ENCODE measurements around the gene ZP2. TPM values are rescaled to one million over a fixed set of nuclear protein-coding genes. Genes with fewer than 3 reads are reported as not detected.

ZP2 gene
- total RNA-seq, 2 experiments from 2014 or later = not detected

- DNase-seq (ENCODE audit: low spot score) = no peak
- POLR2A ChIA-PET = no interaction called here
- no TSS peak for BruUV-seq (replicated peaks)
These were observed 26.5 kb downstream of the ZP2 start for GRCh38 chr16:21184834-21185233.

GRCh38 chr16:21183995-21184394 is 27.4 kb downstream of the ZP2 start:
- Histone ChIP-seq H3K4me1 (ENCODE audit: insufficient read depth, low read length, poor library complexity, severe bottlenecking) (no peaks in the 10 kb centered on the region), H2AFZ (ENCODE audit: low read length) (no peak overlapping the region), H3K9me3 (ENCODE audit: low read length) (no peaks in the 10 kb centered on the region; the same call in 1 of the 2 replicates), H4K20me1 (ENCODE audit: insufficient read depth, low read length) (no peaks in the 10 kb centered on the region), H3K9me2 (ENCODE audit: insufficient read depth, low read length) (no peaks in the 10 kb centered on the region), H3K27ac (ENCODE audit: low read depth, low read length, poor library complexity, severe bottlenecking) (no peak overlapping the region), H3K36me3 (ENCODE audit: insufficient read depth, low read length) (peaks cover 46% of the 10 kb centered on the region), H3K4me2 (ENCODE audit: low read length) (no peak overlapping the region), H3K4me3 (ENCODE audit: low read depth, low read length, poor library complexity, severe bottlenecking) (no peak overlapping the region), H3K79me2 (ENCODE audit: insufficient read depth, low read depth, low read length) (no peaks in the 10 kb centered on the region)
- intact Hi-C loops (cut with micrococcal nuclease; ENCODE audit: unreplicated experiment) = no loop called here
- ChIA-PET POLR2A (no interaction called here), CTCF (ENCODE audit: unreplicated experiment) (no interaction called here)
- BruUV-seq (replicated peaks) = no TSS peak
- DNase-seq (ENCODE audit: low spot score) = no peak
- TF ChIP-seq CTCF (conservative IDR thresholded peaks at IDR 0.05; ENCODE audit: low read length) (no peak), EZH2phosphoT487 (IDR thresholded peaks at IDR 0.05; ENCODE audit: borderline replicate concordance, low read depth, low read length) (no peak)

More at GRCh38 chr16:21184834-21185233, 26.5 kb downstream of the ZP2 start:
- H4K20me1 ChIP-seq (ENCODE audit: insufficient read depth, low read length) = no peaks in the 10 kb centered on the region
- no peaks in the 10 kb centered on the region; the same call in 1 of the 2 replicates for H3K9me3 ChIP-seq (ENCODE audit: low read length)
- H3K79me2 ChIP-seq (ENCODE audit: insufficient read depth, low read depth, low read length) = no peaks in the 10 kb centered on the region
- H3K9me2 ChIP-seq (ENCODE audit: insufficient read depth, low read length) = no peaks in the 10 kb centered on the region
- H3K4me1 ChIP-seq (ENCODE audit: insufficient read depth, low read length, poor library complexity, severe bottlenecking) = no peaks in the 10 kb centered on the region
- H3K27ac ChIP-seq (ENCODE audit: low read depth, low read length, poor library complexity, severe bottlenecking) = no peak overlapping the region
- CTCF ChIA-PET (ENCODE audit: unreplicated experiment) = no interaction called here
- peaks cover 38% of the 10 kb centered on the region for H3K36me3 ChIP-seq (ENCODE audit: insufficient read depth, low read length)
- H3K4me2 ChIP-seq (ENCODE audit: low read length) = no peak overlapping the region
- no peak overlapping the region for H3K4me3 ChIP-seq (ENCODE audit: low read depth, low read length, poor library complexity, severe bottlenecking)
- no peak for TF ChIP-seq CTCF (conservative IDR thresholded peaks at IDR 0.05; ENCODE audit: low read length)
- no peak for TF ChIP-seq EZH2phosphoT487 (IDR thresholded peaks at IDR 0.05; ENCODE audit: borderline replicate concordance, low read depth, low read length)
- intact Hi-C loops (cut with micrococcal nuclease; ENCODE audit: unreplicated experiment) = loop anchor here (5.0 kb wide), 1 partner anchor 92 kb away; the partner anchor contains the start of gene CRYM
- H2AFZ ChIP-seq (ENCODE audit: low read length) = no peak overlapping the region

- H3K9me2 ChIP-seq (ENCODE audit: insufficient read depth, low read length) = no peaks in the 10 kb centered on the region
- H3K27ac ChIP-seq (ENCODE audit: low read depth, low read length, poor library complexity, severe bottlenecking) = no peak overlapping the region
- H4K20me1 ChIP-seq (ENCODE audit: insufficient read depth, low read length) = no peaks in the 10 kb centered on the region
- intact Hi-C loops (cut with micrococcal nuclease; ENCODE audit: unreplicated experiment) = no loop called here
- H3K4me2 ChIP-seq (ENCODE audit: low read length) = no peak overlapping the region
- POLR2A ChIA-PET = interaction anchor here (0.6 kb wide), 2 partner anchors 59 to 1504 kb away, joined by 4 read pairs; no protein-coding TSS in a partner anchor
- DNase-seq (ENCODE audit: low spot score) = no peak
- CTCF ChIA-PET (ENCODE audit: unreplicated experiment) = no interaction called here
- no peak overlapping the region for H2AFZ ChIP-seq (ENCODE audit: low read length)
- no peak for TF ChIP-seq CTCF (conservative IDR thresholded peaks at IDR 0.05; ENCODE audit: low read length)
- TF ChIP-seq EZH2phosphoT487 (IDR thresholded peaks at IDR 0.05; ENCODE audit: borderline replicate concordance, low read depth, low read length) = no peak
- peaks cover 83% of the 10 kb centered on the region for H3K36me3 ChIP-seq (ENCODE audit: insufficient read depth, low read length)
- H3K4me1 ChIP-seq (ENCODE audit: insufficient read depth, low read length, poor library complexity, severe bottlenecking) = no peaks in the 10 kb centered on the region
- no peaks in the 10 kb centered on the region for H3K79me2 ChIP-seq (ENCODE audit: insufficient read depth, low read depth, low read length)
- no peak overlapping the region for H3K4me3 ChIP-seq (ENCODE audit: low read depth, low read length, poor library complexity, severe bottlenecking)
- H3K9me3 ChIP-seq (ENCODE audit: low read length) = peaks cover 7% of the 10 kb centered on the region; the same call in 1 of the 2 replicates
- no TSS peak for BruUV-seq (replicated peaks)
These were observed 31.4 kb downstream of the ZP2 start for GRCh38 chr16:21179983-21180365.
